Progenitor cell of endocrine pancreas (in vitro differentiated cells): ENCODE data around the gene IFT122. TPM values are rescaled to one million over a fixed set of nuclear protein-coding genes. Genes with fewer than 3 reads are reported as not detected.

Experiments
- DNase-seq: peaks from one replicate; pipeline ENCODE4 v3.0.0; 2021; ENCODE audit warnings: low spot score; ENCODE audit not compliant: unreplicated experiment
- H3K27ac Mint-ChIP-seq: 2 replicates; pipeline ENCODE4 v1.8.0; 2021; ENCODE audit warnings: mild to moderate bottlenecking, moderate library complexity, mixed read lengths
- H3K27me3 Mint-ChIP-seq: 2 replicates; pipeline ENCODE4 v1.8.0; 2021; ENCODE audit warnings: mixed read lengths
- H3K36me3 Mint-ChIP-seq: 2 replicates; pipeline ENCODE4 v1.8.0; 2022; ENCODE audit warnings: mixed read lengths; ENCODE audit not compliant: insufficient read depth
- H3K4me1 Mint-ChIP-seq: 2 replicates; pipeline ENCODE4 v1.8.0; 2021; ENCODE audit warnings: low read depth, mixed read lengths
- H3K4me3 Mint-ChIP-seq: 2 replicates; pipeline ENCODE4 v1.8.0; 2021; ENCODE audit warnings: low read depth, mild to moderate bottlenecking, moderate library complexity, mixed read lengths
- H3K9me3 Mint-ChIP-seq: 2 replicates; pipeline ENCODE4 v1.8.0; 2021; ENCODE audit warnings: low read depth, mixed read lengths
- CTCF ChIP-seq: fragments of 200-600 bp; sonication (generic); IDR thresholded peaks from one replicate; pipeline ENCODE4 v1.5.0; 2021; ENCODE audit warnings: antibody characterized with exemption, mild to moderate bottlenecking; ENCODE audit not compliant: unreplicated experiment
- total RNA-seq: library from RNA; stranded (reverse); gene quantifications from 2 replicates; pipeline ENCODE4 v1.2.1, GENCODE V29; 2021

The IFT122 gene
- total RNA-seq, 1 donor from 2014 or later = 75.6 TPM

GRCh38 chr3:129433565-129433964, 6.5 kb upstream of the IFT122 start:
- no peaks in the 10 kb centered on the region for H3K9me3 Mint-ChIP-seq
- no peak overlapping the region for H3K4me3 Mint-ChIP-seq
- no peak for TF ChIP-seq CTCF
- H3K36me3 Mint-ChIP-seq = peaks cover 19% of the 10 kb centered on the region
- no peak for DNase-seq
- peaks cover 25% of the 10 kb centered on the region for H3K4me1 Mint-ChIP-seq
- no peaks in the 10 kb centered on the region for H3K27me3 Mint-ChIP-seq
- H3K27ac Mint-ChIP-seq = no peak overlapping the region

- peaks cover 19% of the 10 kb centered on the region for H3K36me3 Mint-ChIP-seq
- no peak overlapping the region for H3K4me3 Mint-ChIP-seq
- no peaks in the 10 kb centered on the region for H3K9me3 Mint-ChIP-seq
- peaks cover 20% of the 10 kb centered on the region for H3K4me1 Mint-ChIP-seq
- H3K27me3 Mint-ChIP-seq = no peaks in the 10 kb centered on the region
- no peak overlapping the region for H3K27ac Mint-ChIP-seq
- DNase-seq = no peak
- TF ChIP-seq CTCF = no peak
Measured at GRCh38 chr3:129434140-129434539, 5.9 kb upstream of the IFT122 start.

- no peak for DNase-seq
- Mint-ChIP-seq H3K4me1 (peaks cover 26% of the 10 kb centered on the region), H3K4me3 (no peak overlapping the region), H3K36me3 (peaks cover 19% of the 10 kb centered on the region), H3K9me3 (no peaks in the 10 kb centered on the region), H3K27ac (peak overlapping the region; percentile 31), H3K27me3 (no peaks in the 10 kb centered on the region)
- no peak for TF ChIP-seq CTCF
Measured at GRCh38 chr3:129435367-129435766, 4.7 kb upstream of the IFT122 start.

GRCh38 chr3:129439226-129439816, 703 bp upstream of the IFT122 start:
- Mint-ChIP-seq H3K27ac (peak overlapping the region; percentile 97), H3K27me3 (no peaks in the 10 kb centered on the region), H3K4me3 (peak overlapping the region; percentile 90), H3K4me1 (peaks cover 47% of the 10 kb centered on the region), H3K9me3 (no peaks in the 10 kb centered on the region), H3K36me3 (peaks cover 11% of the 10 kb centered on the region)
- TF ChIP-seq CTCF = no peak
- DNase-seq = peak; percentile 13

GRCh38 chr3:129440618-129441190, 680 bp downstream of the IFT122 start:
- no peak for DNase-seq
- Mint-ChIP-seq H3K27me3 (no peaks in the 10 kb centered on the region), H3K36me3 (peaks cover 8% of the 10 kb centered on the region), H3K4me1 (peaks cover 43% of the 10 kb centered on the region), H3K27ac (peak overlapping the region; percentile 97), H3K9me3 (no peaks in the 10 kb centered on the region), H3K4me3 (peak overlapping the region; percentile 90)
- TF ChIP-seq CTCF = no peak
